OCI-LY3 (cell line): ENCODE data around the gene ZNF143.

ENCODE experiments used
- H2AFZ ChIP-seq: fragments of 200-600, 300-600 bp; shearing (Covaris generic); 2 replicates; pipeline ENCODE4 v1.6.0; 2014; ENCODE audit warnings: antibody characterized with exemption, low read depth, low read length
- H3K27ac ChIP-seq: fragments of 200-600, 300-600 bp; sonication (generic); 2 replicates; pipeline ENCODE4 v1.5.1; 2014; ENCODE audit warnings: mild to moderate bottlenecking, low read length, moderate library complexity, mixed read lengths
- H3K27me3 ChIP-seq: fragments of 200-600, 300-600 bp; sonication (generic); 2 replicates; pipeline ENCODE4 v1.6.1; 2014; ENCODE audit warnings: low read depth, low read length, mixed read lengths
- H3K36me3 ChIP-seq: fragments of 200-600, 300-600 bp; sonication (generic); replicated peaks from 2 replicates; pipeline ENCODE3; 2014; ENCODE audit warnings: low read depth, low read length, mixed read lengths
- H3K4me1 ChIP-seq: fragments of 300-600, 200-600 bp; sonication (generic); 2 replicates; pipeline ENCODE4 v1.6.1; 2014; ENCODE audit warnings: low read length, mixed read lengths
- H3K4me2 ChIP-seq: fragments of 200-600, 300-600 bp; sonication (generic); 2 replicates; pipeline ENCODE4 v1.6.1; 2014; ENCODE audit warnings: low read length, mixed read lengths
- H3K4me3 ChIP-seq: fragments of 300-600, 200-600 bp; sonication (generic); 2 replicates; pipeline ENCODE4 v1.5.1; 2014; ENCODE audit warnings: antibody characterized with exemption, mild to moderate bottlenecking, low read length, moderate library complexity
- H3K79me2 ChIP-seq: fragments of 300-600, 200-600 bp; shearing (Covaris generic); 2 replicates; pipeline ENCODE4 v1.6.1; 2014; ENCODE audit warnings: mild to moderate bottlenecking, low read length, mixed read lengths
- H3K9ac ChIP-seq: fragments of 300-600, 200-600 bp; shearing (Covaris generic); 2 replicates; pipeline ENCODE4 v1.6.0; 2014; ENCODE audit warnings: mild to moderate bottlenecking, low read length, moderate library complexity
- H3K9me3 ChIP-seq: fragments of 200-600, 300-600 bp; shearing (Covaris generic); 2 replicates; pipeline ENCODE4 v1.6.1; 2014; ENCODE audit warnings: low read length, mixed read lengths; ENCODE audit not compliant: insufficient read depth
- H4K20me1 ChIP-seq: fragments of 200-600, 300-600 bp; sonication (generic); 2 replicates; pipeline ENCODE4 v1.6.1; 2016; ENCODE audit warnings: low read length, mixed read lengths; ENCODE audit not compliant: insufficient read depth
- EZH2phosphoT487 ChIP-seq: fragments of 200-600 bp; shearing (Covaris generic); IDR thresholded peaks from 2 replicates; pipeline ENCODE4 v1.6.1; 2018; ENCODE audit warnings: antibody characterized with exemption, mixed run types, low read depth
- TF ChIP-seq, protein P1 (sequence below): fragments of 200-600, 300-600 bp; sonication (generic); IDR thresholded peaks from 2 replicates; pipeline ENCODE4 v1.5.1; 2014; ENCODE audit warnings: antibody characterized with exemption, low read length, low read depth

ZNF143 gene

DNA sequence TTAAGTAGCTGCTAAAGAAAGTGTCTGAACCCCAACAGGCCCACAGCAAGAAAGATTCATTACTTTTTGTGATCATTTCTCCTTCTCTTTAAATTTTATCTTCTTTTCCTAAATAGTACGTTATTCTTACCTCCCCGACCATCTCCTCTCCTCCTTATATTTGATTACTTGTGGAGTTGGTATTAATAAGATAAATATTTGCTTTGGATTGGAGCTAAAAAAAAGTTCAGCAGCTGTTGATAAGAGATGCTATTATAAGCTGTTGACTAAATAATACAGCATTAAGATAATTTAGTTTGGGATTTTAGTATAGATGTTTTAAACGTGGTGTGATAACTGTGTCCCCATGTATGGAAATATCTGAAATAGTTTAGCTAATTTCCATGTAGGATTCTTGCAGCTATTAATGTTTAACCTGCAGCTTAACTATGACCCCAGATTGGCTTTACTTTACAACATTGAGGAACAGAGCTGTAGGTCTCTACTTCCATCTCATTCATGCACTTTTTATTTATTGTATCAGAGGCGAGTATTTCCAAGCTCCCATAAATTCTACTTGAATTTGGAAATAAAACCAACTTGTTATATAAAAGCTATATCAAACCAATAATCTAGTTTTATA is 37.8 kb downstream of the ZNF143 start:
- no peak overlapping the region for H3K4me3 ChIP-seq
- H3K27ac ChIP-seq = no peak overlapping the region
- no peaks in the 10 kb centered on the region for H3K27me3 ChIP-seq
- H3K9ac ChIP-seq = no peak overlapping the region
- H3K4me1 ChIP-seq = no peaks in the 10 kb centered on the region
- H3K79me2 ChIP-seq = no peaks in the 10 kb centered on the region
- H4K20me1 ChIP-seq = no peaks in the 10 kb centered on the region
- H2AFZ ChIP-seq = no peak overlapping the region
- H3K36me3 ChIP-seq = peaks cover 9% of the 10 kb centered on the region
- H3K4me2 ChIP-seq = no peak overlapping the region
- TF ChIP-seq, protein P1, sequence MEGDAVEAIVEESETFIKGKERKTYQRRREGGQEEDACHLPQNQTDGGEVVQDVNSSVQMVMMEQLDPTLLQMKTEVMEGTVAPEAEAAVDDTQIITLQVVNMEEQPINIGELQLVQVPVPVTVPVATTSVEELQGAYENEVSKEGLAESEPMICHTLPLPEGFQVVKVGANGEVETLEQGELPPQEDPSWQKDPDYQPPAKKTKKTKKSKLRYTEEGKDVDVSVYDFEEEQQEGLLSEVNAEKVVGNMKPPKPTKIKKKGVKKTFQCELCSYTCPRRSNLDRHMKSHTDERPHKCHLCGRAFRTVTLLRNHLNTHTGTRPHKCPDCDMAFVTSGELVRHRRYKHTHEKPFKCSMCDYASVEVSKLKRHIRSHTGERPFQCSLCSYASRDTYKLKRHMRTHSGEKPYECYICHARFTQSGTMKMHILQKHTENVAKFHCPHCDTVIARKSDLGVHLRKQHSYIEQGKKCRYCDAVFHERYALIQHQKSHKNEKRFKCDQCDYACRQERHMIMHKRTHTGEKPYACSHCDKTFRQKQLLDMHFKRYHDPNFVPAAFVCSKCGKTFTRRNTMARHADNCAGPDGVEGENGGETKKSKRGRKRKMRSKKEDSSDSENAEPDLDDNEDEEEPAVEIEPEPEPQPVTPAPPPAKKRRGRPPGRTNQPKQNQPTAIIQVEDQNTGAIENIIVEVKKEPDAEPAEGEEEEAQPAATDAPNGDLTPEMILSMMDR = no peak
- no peaks in the 10 kb centered on the region for H3K9me3 ChIP-seq

DNA sequence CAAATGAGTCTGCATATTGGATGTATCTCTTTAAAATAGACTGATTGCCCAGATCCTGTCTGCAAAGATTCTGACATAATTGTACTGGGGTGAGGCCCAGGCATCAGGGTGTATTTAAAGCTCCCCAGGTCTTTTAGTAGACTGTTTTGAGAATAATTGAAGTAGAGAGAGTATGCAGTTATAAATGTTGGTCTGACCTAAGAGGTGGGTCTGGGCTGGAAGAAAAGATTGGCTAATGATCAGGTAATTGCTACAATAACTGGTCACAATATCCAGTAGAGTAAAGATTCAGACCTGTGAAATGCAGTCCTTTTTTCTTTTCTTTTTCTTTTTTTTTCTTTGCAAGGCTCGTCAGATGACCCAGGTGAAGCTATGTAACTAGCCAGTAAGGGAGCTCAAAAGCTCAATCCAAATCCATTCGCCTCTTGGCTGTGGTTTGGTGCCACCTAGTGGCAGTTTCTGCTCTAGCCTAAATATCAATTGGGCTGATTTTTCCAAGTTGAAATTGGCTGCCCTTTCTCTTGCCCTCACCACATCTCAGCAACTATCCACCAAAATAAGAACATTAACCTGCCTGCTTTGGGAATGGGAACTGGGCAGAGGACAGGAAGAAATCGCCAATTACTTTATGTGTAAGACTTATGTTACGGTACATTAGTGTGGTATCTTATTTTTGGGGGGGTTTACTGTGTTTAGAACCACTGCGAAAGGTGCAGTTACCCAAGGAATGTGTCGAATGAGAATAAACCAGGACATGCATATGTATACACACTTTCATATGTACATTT is 45.9 kb downstream of the ZNF143 start:
- Histone ChIP-seq H3K27me3 (no peaks in the 10 kb centered on the region), H2AFZ (no peak overlapping the region), H3K9ac (no peak overlapping the region), H4K20me1 (no peaks in the 10 kb centered on the region), H3K27ac (no peak overlapping the region), H3K4me3 (no peak overlapping the region), H3K4me1 (no peaks in the 10 kb centered on the region), H3K79me2 (no peaks in the 10 kb centered on the region), H3K36me3 (peaks cover 9% of the 10 kb centered on the region), H3K4me2 (no peak overlapping the region), H3K9me3 (no peaks in the 10 kb centered on the region)
- TF ChIP-seq, protein P1 = peak; percentile 92
- no peak for TF ChIP-seq EZH2phosphoT487

DNA sequence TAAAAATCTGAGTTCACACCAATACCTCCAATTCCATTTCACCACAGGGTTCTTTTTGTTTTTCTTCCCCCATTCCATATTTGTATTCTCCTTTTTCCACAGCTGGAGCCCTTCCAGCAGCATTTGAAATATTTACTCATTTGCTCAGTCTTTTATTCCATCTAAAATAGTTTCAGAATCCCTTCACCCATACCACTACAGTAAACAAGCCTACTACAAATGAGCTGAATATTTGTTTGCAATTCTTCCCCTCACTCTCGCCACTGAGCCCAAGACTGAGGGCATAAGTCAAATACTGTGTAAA is 46.4 kb downstream of the ZNF143 start:
- no peak for TF ChIP-seq EZH2phosphoT487
- TF ChIP-seq, protein P1 = no peak
- no peaks in the 10 kb centered on the region for H4K20me1 ChIP-seq
- no peak overlapping the region for H3K9ac ChIP-seq

DNA sequence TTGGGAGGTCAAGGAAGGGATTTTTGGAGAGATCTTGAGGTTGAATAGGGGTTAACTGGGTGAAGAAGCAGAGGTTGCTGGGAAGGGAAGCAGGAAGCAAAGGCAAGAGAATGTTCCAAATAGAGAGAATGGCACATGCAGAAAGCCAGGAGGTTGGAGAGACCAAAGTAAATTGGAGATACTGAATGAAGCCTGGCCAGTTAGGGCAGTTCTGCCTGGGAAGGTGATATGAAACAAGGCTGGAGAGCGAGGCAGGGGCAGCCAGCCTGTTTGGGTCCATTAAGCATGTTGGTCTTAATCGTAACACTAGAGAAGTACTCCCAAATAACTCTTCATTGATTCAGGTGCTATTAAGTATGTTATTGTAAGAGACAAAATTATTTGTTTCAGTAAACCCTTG is 48.2 kb downstream of the ZNF143 start:
- TF ChIP-seq, protein P1 = no peak
- TF ChIP-seq EZH2phosphoT487 = no peak
- Histone ChIP-seq H3K36me3 (peaks cover 15% of the 10 kb centered on the region), H3K9me3 (no peaks in the 10 kb centered on the region), H3K4me3 (no peak overlapping the region), H3K79me2 (no peaks in the 10 kb centered on the region), H3K27ac (no peak overlapping the region), H3K27me3 (no peaks in the 10 kb centered on the region), H3K4me2 (no peak overlapping the region), H2AFZ (no peak overlapping the region), H3K9ac (no peak overlapping the region), H4K20me1 (no peaks in the 10 kb centered on the region), H3K4me1 (no peaks in the 10 kb centered on the region)

More for the DNA sequence above, 46.4 kb downstream of the ZNF143 start:
- Histone ChIP-seq H2AFZ (no peak overlapping the region), H3K27me3 (no peaks in the 10 kb centered on the region), H3K27ac (no peak overlapping the region), H3K79me2 (no peaks in the 10 kb centered on the region), H3K4me1 (no peaks in the 10 kb centered on the region), H3K9me3 (no peaks in the 10 kb centered on the region), H3K36me3 (peaks cover 9% of the 10 kb centered on the region), H3K4me2 (no peak overlapping the region), H3K4me3 (no peak overlapping the region)
